Hepatocyte (in vitro differentiated cells): Measurements from ENCODE around the gene ANKRD39. TPM values are rescaled to one million over a fixed set of nuclear protein-coding genes. Genes with fewer than 3 reads are reported as not detected.
A peak's percentile ranks its signal among the peaks of the same experiment; 100 is the strongest.

ENCODE experiments used
- DNase-seq: peaks from one replicate; pipeline ENCODE4 v3.0.0-alpha.2; 2016; ENCODE audit warnings: low spot score
- H2AFZ ChIP-seq: fragments of 200-600 bp; sonication (generic); 2 replicates; pipeline ENCODE4 v1.6.0; 2016; ENCODE audit warnings: antibody characterized with exemption, mild to moderate bottlenecking
- H3K27ac ChIP-seq: fragments of 200-600 bp; sonication (generic); 2 replicates; pipeline ENCODE4 v1.5.1; 2016; ENCODE audit warnings: mild to moderate bottlenecking
- H3K27me3 ChIP-seq: fragments of 200-600 bp; sonication (generic); 2 replicates; pipeline ENCODE4 v1.6.1; 2016
- H3K36me3 ChIP-seq: fragments of 200-600 bp; sonication (generic); replicated peaks from 2 replicates; pipeline ENCODE4 v1.5.1; 2016; ENCODE audit warnings: low read depth; ENCODE audit not compliant: insufficient read depth
- H3K4me1 ChIP-seq: fragments of 200-600 bp; sonication (generic); 2 replicates; pipeline ENCODE4 v1.5.1; 2016; ENCODE audit warnings: mild to moderate bottlenecking, moderate library complexity; ENCODE audit not compliant: insufficient read depth
- H3K4me2 ChIP-seq: fragments of 200-600 bp; sonication (generic); 2 replicates; pipeline ENCODE4 v1.6.0; 2016
- H3K4me3 ChIP-seq: fragments of 200-600 bp; sonication (generic); 2 replicates; pipeline ENCODE4 v1.5.1; 2016; ENCODE audit warnings: mild to moderate bottlenecking
- H3K79me2 ChIP-seq: fragments of 200-600 bp; sonication (generic); 2 replicates; pipeline ENCODE4 v1.6.0; 2017; ENCODE audit warnings: mild to moderate bottlenecking
- H3K9me2 ChIP-seq: fragments of 200-600 bp; sonication (generic); replicated peaks from 2 replicates; pipeline ENCODE4 v1.6.0; 2017; ENCODE audit warnings: mild to moderate bottlenecking; ENCODE audit not compliant: insufficient read depth
- H3K9me3 ChIP-seq: fragments of 200-600 bp; sonication (generic); 2 replicates; pipeline ENCODE4 v1.5.1; 2016; ENCODE audit warnings: low read depth, mild to moderate bottlenecking
- H4K20me1 ChIP-seq: fragments of 200-600 bp; sonication (generic); 2 replicates; pipeline ENCODE4 v1.6.0; 2016; ENCODE audit warnings: mild to moderate bottlenecking; ENCODE audit not compliant: insufficient read depth, poor library complexity, severe bottlenecking
- EZH2 ChIP-seq: fragments of 200-600 bp; sonication (generic); IDR thresholded peaks from 2 replicates; pipeline ENCODE4 v1.6.1; 2016; ENCODE audit warnings: antibody characterized with exemption, mild to moderate bottlenecking, borderline replicate concordance
- EZH2phosphoT487 ChIP-seq: fragments of 200-600 bp; sonication (generic); IDR thresholded peaks from one replicate; pipeline ENCODE4 v1.6.1; 2018; ENCODE audit warnings: antibody characterized with exemption, mild to moderate bottlenecking, low read depth, moderate library complexity; ENCODE audit not compliant: unreplicated experiment, severe bottlenecking
- WGBS: methylation state at CpG from one replicate; pipeline ENCODE4 v1.1.6; 2016; ENCODE audit warnings: low lambda C conversion rate; ENCODE audit errors: missing lambda C conversion rate; 5-methylcytosine and 5-hydroxymethylcytosine counted together
- polyA plus RNA-seq: library from polyadenylated mRNA; unstranded; fragments of >200 nt; fragmentation: Nextera tagmentation; extraction: Ambion mirVana; gene quantifications from 2 replicates; pipeline ENCODE4 v1.2.1, GENCODE V29; 2016
- total RNA-seq: library from RNA; depleted of rRNA; stranded (reverse); fragments of >200 nt; gene quantifications from 2 replicates; pipeline ENCODE4 v1.2.3, GENCODE V29; 2014
- TF ChIP-seq, protein P1 (sequence below): fragments of 200-600 bp; sonication (generic); IDR thresholded peaks from 2 replicates; pipeline ENCODE4 v1.5.1; 2016; ENCODE audit warnings: antibody characterized with exemption, mild to moderate bottlenecking; ENCODE audit not compliant: poor library complexity

The ANKRD39 gene
- total and polyA plus RNA-seq, 2 experiments from 2014 or later, result 13.6 to 25.6 TPM

DNA sequence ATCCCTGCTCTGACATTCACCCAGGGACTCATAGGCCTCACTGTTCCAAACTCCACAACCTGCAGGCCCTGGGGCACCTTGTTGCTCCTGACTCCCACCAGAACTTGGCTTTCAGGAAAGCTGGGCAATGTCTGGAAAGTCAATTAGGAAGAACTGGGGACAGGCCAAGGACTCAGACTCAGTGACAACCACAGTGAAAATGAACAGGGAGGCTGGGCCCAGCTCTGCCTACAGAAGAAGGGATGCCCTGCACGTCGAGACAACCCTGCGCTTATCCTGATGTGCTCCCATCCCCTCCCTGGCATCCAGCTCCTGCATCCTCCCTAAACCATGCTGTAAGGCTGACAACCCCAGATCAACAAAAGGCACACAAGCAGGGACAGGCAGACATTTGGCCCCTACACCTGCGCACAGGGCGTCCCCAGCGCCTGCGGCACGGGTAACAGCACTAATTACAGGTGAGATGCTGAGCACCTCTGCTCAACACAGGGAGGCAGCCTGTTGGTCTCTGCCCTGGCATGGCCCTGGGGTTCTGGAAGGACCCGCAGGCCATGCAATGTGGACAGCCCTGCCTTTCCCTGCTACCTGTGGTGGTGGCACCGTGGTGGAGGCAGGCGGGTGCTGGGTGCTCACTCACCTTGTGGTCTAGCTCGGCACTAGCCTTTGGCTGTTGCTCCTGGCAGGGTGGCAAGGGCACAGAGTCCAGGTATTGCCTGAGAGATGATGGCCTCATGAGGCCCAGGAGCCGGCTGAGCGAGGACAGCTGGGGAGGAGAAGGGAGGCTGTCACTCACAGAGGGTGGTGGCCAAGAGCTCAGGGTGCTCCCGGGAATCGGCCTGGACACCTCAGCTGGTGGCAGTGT lies 35.7 kb upstream of the ANKRD39 start:
- Histone ChIP-seq H3K27ac (no peak overlapping the region), H3K79me2 (no peaks in the 10 kb centered on the region), H3K4me2 (no peak overlapping the region), H3K9me2 (no peaks in the 10 kb centered on the region), H4K20me1 (no peaks in the 10 kb centered on the region), H2AFZ (no peak overlapping the region), H3K27me3 (no peaks in the 10 kb centered on the region), H3K36me3 (no peaks in the 10 kb centered on the region), H3K9me3 (no peaks in the 10 kb centered on the region), H3K4me1 (peaks cover 52% of the 10 kb centered on the region), H3K4me3 (no peak overlapping the region)
- no peak for TF ChIP-seq EZH2phosphoT487
- TF ChIP-seq, protein P1, sequence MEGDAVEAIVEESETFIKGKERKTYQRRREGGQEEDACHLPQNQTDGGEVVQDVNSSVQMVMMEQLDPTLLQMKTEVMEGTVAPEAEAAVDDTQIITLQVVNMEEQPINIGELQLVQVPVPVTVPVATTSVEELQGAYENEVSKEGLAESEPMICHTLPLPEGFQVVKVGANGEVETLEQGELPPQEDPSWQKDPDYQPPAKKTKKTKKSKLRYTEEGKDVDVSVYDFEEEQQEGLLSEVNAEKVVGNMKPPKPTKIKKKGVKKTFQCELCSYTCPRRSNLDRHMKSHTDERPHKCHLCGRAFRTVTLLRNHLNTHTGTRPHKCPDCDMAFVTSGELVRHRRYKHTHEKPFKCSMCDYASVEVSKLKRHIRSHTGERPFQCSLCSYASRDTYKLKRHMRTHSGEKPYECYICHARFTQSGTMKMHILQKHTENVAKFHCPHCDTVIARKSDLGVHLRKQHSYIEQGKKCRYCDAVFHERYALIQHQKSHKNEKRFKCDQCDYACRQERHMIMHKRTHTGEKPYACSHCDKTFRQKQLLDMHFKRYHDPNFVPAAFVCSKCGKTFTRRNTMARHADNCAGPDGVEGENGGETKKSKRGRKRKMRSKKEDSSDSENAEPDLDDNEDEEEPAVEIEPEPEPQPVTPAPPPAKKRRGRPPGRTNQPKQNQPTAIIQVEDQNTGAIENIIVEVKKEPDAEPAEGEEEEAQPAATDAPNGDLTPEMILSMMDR, result no peak
- TF ChIP-seq EZH2, result no peak
- no peak for DNase-seq
- 97% methylated on average over 16 of the region's 16 CpGs for WGBS

DNA sequence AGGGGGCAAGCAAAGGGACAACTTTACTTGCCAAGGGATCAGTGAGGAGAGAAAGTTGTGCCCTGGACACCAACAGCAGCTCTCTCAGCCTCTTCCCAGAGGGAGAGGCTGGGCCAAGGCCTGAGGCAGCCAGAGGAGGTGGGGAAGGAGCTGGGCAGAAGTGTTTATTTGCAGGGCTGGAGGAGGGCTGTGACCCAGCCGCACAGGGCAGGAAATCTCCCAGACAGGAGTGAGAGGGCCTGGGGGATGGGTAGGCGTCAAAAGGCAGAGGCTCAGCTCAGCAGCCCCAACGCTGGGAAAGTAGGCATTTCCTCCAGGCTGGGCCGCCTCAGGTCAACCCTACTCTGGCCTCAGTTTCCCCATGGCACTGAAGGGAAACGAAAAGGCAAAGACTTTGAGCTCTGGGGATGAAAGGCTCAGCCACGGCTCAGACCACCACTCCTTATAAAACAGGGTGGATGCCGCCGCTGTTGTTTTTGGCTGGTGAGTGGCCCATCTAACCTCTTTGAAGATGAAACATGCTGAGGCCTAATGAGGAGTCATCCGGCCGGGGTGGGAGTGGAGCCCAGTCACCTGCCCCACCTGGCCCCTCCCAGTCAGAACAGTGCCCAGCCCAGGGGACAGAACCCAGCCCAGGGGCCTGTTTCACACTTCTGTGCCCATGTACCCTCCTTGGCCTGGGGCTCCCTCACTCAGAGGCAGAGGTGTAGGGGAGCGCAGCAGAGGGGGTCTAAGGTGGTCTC lies 33.9 kb upstream of the ANKRD39 start:
- Histone ChIP-seq H4K20me1 (no peaks in the 10 kb centered on the region), H3K27ac (peak overlapping the region; percentile 51), H3K4me3 (no peak overlapping the region), H3K4me2 (no peak overlapping the region), H2AFZ (no peak overlapping the region), H3K4me1 (peaks cover 64% of the 10 kb centered on the region), H3K27me3 (no peaks in the 10 kb centered on the region), H3K9me2 (no peaks in the 10 kb centered on the region), H3K36me3 (no peaks in the 10 kb centered on the region), H3K79me2 (no peaks in the 10 kb centered on the region), H3K9me3 (no peaks in the 10 kb centered on the region)
- WGBS, result 53% methylated on average over 11 of the region's 11 CpGs
- TF ChIP-seq, protein P1, result no peak
- no peak for TF ChIP-seq EZH2phosphoT487
- TF ChIP-seq EZH2, result no peak
- DNase-seq, result no peak

DNA sequence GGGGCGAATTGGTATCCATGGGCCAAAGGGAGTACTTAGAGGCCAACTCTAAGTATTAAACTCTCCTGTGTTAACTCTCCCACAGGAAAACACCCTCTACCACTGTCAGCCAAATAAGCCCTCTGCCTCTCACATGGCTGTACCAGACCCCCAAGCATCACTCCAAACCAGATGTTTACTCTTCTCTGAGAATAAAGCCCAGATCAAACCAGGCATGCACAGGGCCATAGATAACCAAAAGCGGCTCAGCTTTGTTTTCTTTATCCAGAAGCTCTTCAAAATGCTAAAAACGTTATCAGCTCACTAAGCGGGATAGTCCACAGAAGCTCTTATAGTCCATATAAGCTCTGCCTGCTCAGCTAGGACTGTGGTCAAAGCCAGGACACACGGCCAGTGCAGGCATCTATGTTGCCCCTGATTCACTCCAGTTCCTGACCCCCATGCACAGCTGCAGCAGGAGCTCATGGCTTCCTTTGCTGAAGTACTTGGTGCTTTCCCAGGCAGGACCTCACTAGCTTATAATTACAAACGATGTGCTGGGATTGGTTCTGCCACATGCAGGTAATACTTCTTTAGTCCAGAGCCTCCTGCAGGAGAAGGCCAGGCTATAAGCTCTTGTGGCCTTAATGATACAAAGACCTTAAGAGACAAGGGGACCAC lies 33.0 kb upstream of the ANKRD39 start:
- H2AFZ ChIP-seq, result no peak overlapping the region
- WGBS, result 45% methylated on average over 6 of the region's 6 CpGs
- no peaks in the 10 kb centered on the region for H3K79me2 ChIP-seq

More for the DNA sequence above, 33.0 kb upstream of the ANKRD39 start:
- H3K4me3 ChIP-seq, result no peak overlapping the region
- no peaks in the 10 kb centered on the region for H4K20me1 ChIP-seq
- no peaks in the 10 kb centered on the region for H3K36me3 ChIP-seq
- no peak for DNase-seq
- no peaks in the 10 kb centered on the region for H3K9me2 ChIP-seq
- TF ChIP-seq, protein P1, result no peak
- TF ChIP-seq EZH2 (no peak), EZH2phosphoT487 (no peak)
- H3K9me3 ChIP-seq, result no peaks in the 10 kb centered on the region
- peaks cover 56% of the 10 kb centered on the region for H3K4me1 ChIP-seq
- no peak overlapping the region for H3K27ac ChIP-seq
- no peak overlapping the region for H3K4me2 ChIP-seq
- no peaks in the 10 kb centered on the region for H3K27me3 ChIP-seq
